Mucosa of descending colon (tissue), 3 donors: Measurements from ENCODE around the gene IER3. TPM values are rescaled to one million over a fixed set of nuclear protein-coding genes. Genes with fewer than 3 reads are reported as not detected.
A peak's percentile ranks its signal among the peaks of the same experiment; 100 is the strongest.
"Not testable (repeated sequence)": the region's sequence is repeated elsewhere in the genome, so short reads cannot be mapped to it uniquely, and the experiment has no call there.

ENCODE experiments used
- ATAC-seq: fragments of 200-7000 bp; cut with Tn5 transposase; one replicate; pipeline ENCODE4 v1.9.1; 2020; ENCODE audit warnings: mild to moderate bottlenecking, moderate library complexity
- DNase-seq, 3 donors: peaks; one replicate each; pipeline ENCODE4 v3.0.0-alpha.2; 2020
- H3K36me3 ChIP-seq: fragments of 200-600 bp; one replicate; pipeline ENCODE4 v1.8.0; 2021; ENCODE audit warnings: low read depth, mild to moderate bottlenecking
- H3K4me1 ChIP-seq: fragments of 200-600 bp; one replicate; pipeline ENCODE4 v1.8.0; 2021; ENCODE audit warnings: low read depth, mild to moderate bottlenecking
- H3K4me3 ChIP-seq: fragments of 200-600 bp; one replicate; pipeline ENCODE4 v1.8.0; 2021; ENCODE audit warnings: mild to moderate bottlenecking
- H3K9me3 ChIP-seq: fragments of 200-600 bp; one replicate; pipeline ENCODE4 v1.8.0; 2021; ENCODE audit warnings: mild to moderate bottlenecking
- intact Hi-C, 2 donors: fragments of 100-400 bp; cut with DNase I in 1 of 2; cut with micrococcal nuclease in 1 of 2; formaldehyde crosslinking; loops; one replicate each; pipeline versions ENCODE4 v1.11.0 to v1.11.1; 2022; cut with DNase I, micrococcal nuclease
- total RNA-seq, 3 donors: library from RNA; stranded (reverse); fragmentation: NEBNext Ultra II Directional in 2 of 3; extraction: Animal tissue kit (Norgen Biotek cat#: 25700) in 2 of 3; gene quantifications; one replicate each; pipeline versions ENCODE4 v1.2.1 to v1.2.4, GENCODE V29; 2021 to 2023
- TF ChIP-seq, protein P1 (sequence below): fragments of 200-600 bp; IDR thresholded peaks from one replicate; pipeline ENCODE4 v1.8.0; 2022; ENCODE audit warnings: antibody characterized with exemption, mild to moderate bottlenecking
- donor health status: DM: no; HTN: no; CAD: no; lungs with moderate emphysema.
- donor health status: DM: no; HTN: no; CAD: no.
- donor health status: DM: no; HTN: yes; CAD: no.

IER3 gene
- total RNA-seq, 3 donors from 2014 or later, result 64.0 to 183 (median 67.6) TPM

DNA sequence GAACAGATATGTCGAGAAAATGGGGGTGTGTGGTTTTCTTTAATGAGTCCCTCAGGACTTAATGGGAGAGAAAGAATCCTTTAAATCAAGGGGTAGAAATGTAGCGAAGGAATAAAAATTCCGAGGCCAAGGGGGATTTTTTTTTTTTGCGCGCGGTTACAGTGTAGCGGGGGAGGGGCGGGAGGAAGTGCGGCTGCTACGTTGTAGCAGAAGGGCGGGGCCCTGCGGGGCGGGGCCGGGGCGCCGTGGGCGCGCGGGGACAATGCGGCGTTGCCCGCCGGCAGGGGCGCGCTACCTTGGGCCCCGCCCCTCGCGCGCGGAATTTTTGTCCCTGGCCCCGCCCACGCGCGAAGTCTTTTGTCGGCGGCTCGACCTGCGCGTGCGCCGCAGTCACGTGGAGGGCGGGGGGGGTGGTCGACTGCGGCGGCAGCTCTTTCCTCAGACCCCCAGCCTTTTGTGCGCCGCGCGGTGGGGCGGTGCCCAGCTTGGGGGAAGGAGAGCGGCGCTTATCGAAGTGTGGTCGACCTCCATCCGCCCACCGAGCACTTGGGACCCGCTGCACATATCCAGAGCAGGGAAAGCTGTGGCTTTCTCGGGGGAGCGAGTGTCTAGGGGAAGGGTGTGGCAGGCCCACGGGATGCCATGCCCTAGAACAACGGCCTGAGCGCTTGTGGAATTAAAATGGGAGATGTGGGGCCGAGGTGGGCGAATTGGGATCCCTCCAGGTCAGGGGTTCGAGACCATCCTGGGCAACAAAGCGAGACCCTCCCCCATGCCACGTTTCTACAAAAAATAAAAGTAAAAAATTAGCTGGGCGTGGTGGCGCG, 22.9 kb downstream of the IER3 start:
- Histone ChIP-seq H3K4me3 (peak overlapping the region; percentile 92), H3K9me3 (no peaks in the 10 kb centered on the region), H3K36me3 (peaks cover 4% of the 10 kb centered on the region), H3K4me1 (peaks cover 28% of the 10 kb centered on the region)
- TF ChIP-seq, protein P1, sequence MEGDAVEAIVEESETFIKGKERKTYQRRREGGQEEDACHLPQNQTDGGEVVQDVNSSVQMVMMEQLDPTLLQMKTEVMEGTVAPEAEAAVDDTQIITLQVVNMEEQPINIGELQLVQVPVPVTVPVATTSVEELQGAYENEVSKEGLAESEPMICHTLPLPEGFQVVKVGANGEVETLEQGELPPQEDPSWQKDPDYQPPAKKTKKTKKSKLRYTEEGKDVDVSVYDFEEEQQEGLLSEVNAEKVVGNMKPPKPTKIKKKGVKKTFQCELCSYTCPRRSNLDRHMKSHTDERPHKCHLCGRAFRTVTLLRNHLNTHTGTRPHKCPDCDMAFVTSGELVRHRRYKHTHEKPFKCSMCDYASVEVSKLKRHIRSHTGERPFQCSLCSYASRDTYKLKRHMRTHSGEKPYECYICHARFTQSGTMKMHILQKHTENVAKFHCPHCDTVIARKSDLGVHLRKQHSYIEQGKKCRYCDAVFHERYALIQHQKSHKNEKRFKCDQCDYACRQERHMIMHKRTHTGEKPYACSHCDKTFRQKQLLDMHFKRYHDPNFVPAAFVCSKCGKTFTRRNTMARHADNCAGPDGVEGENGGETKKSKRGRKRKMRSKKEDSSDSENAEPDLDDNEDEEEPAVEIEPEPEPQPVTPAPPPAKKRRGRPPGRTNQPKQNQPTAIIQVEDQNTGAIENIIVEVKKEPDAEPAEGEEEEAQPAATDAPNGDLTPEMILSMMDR, result peak; percentile 42
- DNase-seq, result peak; percentile 93 to 95 (median 94)
- intact Hi-C loops, result loop anchor here (2.0 kb wide), 2 partner anchors 41 to 43 kb away; no protein-coding TSS in a partner anchor
- ATAC-seq, result peak; percentile 70

DNA sequence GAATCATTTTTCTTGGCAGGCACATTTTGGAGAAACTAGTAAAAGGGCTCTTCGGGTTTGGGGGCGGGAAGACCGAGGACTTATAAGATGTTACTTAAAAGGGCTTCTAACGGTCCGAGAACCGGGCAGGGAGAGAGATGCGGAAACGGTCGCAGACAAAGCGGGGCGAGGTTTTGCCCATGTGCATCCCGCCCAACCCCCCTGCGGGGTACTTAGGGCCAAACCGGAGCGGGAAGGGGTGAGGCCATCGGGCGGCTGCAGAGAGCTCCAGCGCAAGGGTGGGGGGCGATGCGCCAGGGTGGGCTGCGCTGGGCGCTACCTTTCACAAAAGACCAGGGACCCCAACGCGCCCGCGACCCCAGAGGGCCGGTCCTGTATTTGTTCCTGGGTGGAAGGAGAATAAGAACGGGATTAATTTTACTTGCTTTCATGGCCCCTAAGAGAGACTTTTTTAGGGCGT, 23.6 kb downstream of the IER3 start:
- no peaks in the 10 kb centered on the region for H3K9me3 ChIP-seq
- TF ChIP-seq, protein P1, result no peak
- H3K4me1 ChIP-seq, result peaks cover 30% of the 10 kb centered on the region
- DNase-seq (peak; percentile 83 to 90 (median 84)), ATAC-seq (peak; percentile 16)
- H3K36me3 ChIP-seq, result peaks cover 4% of the 10 kb centered on the region
- intact Hi-C loops, result no loop called here
- peak overlapping the region; percentile 92 for H3K4me3 ChIP-seq

DNA sequence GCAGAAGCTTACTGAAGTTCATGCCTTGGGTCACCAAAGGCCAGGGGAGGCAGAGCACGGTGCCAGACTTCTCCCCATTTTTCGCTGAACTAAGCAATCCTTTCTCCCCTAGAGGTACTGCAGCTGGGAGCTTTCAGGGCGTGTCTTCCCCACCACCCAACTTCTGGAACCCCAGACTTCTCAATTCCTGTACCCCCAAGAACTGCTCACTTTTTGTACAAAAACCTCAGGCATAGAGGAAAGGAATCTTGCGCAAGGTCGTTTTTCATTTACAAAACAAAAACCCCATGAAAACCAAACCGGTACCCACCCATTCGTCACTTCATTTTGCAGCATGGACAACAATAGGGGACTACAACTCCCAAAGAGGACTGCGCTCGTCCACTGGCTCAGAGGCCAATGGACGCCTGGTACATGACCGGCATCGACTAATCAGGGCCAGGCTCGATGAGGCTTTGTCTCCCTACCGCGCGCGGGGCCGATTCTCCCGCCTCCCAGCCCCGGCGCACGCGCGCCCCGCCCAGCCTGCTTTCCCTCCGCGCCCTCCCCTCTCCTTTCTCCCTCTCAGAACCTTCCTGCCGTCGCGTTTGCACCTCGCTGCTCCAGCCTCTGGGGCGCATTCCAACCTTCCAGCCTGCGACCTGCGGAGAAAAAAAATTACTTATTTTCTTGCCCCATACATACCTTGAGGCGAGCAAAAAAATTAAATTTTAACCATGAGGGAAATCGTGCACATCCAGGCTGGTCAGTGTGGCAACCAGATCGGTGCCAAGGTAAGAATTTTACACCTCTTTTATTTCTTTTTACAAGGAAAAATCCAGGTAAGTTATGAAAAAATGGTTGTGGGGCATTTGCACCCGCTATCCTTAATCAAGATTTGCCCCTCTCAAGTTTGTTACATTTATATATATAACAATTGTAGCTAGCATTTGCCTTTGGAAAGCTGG, 24.3 kb downstream of the IER3 start, which contains the start of gene TUBB:
TSS of gene TUBB (plus strand) at position 562 of the 947 bp plus-strand sequence. CDS start at position 717, 155 bp downstream.
- Histone ChIP-seq H3K36me3 (peaks cover 4% of the 10 kb centered on the region), H3K4me3 (peak within 1 kb of the TSS; percentile 92), H3K4me1 (peaks cover 30% of the 10 kb centered on the region), H3K9me3 (no peaks in the 10 kb centered on the region)
- peak; percentile 74 for ATAC-seq
- peak; percentile 97 to 98 (median 97) for DNase-seq
- TF ChIP-seq, protein P1, result no peak
- intact Hi-C loops, result no loop called here

DNA sequence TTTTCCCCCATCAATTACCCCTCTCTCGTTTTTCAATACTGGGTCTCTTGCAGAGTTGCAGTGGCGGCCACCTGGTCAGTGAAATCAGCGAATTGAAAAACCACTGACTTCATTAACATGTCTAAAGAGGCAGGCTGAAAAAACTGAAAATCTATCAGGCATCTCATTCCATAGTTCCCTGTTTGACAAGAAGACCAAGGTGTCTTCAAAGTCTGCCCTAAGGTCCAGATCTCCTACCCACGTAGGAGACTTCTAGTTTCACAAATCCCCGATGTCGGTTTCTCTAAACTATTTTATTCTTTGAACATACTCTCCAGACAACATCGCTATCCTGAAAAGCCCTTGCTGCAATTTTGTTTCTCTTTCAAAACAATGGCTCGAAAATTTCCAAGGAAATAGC, 25.0 kb downstream of the IER3 start:
- peaks cover 4% of the 10 kb centered on the region for H3K36me3 ChIP-seq
- DNase-seq (peak in 1 of 3 donors; percentile 22), ATAC-seq (no peak)
- no peaks in the 10 kb centered on the region for H3K9me3 ChIP-seq
- H3K4me3 ChIP-seq, result no peak overlapping the region
- TF ChIP-seq, protein P1, result no peak
- intact Hi-C loops, result no loop called here
- peaks cover 30% of the 10 kb centered on the region for H3K4me1 ChIP-seq

DNA sequence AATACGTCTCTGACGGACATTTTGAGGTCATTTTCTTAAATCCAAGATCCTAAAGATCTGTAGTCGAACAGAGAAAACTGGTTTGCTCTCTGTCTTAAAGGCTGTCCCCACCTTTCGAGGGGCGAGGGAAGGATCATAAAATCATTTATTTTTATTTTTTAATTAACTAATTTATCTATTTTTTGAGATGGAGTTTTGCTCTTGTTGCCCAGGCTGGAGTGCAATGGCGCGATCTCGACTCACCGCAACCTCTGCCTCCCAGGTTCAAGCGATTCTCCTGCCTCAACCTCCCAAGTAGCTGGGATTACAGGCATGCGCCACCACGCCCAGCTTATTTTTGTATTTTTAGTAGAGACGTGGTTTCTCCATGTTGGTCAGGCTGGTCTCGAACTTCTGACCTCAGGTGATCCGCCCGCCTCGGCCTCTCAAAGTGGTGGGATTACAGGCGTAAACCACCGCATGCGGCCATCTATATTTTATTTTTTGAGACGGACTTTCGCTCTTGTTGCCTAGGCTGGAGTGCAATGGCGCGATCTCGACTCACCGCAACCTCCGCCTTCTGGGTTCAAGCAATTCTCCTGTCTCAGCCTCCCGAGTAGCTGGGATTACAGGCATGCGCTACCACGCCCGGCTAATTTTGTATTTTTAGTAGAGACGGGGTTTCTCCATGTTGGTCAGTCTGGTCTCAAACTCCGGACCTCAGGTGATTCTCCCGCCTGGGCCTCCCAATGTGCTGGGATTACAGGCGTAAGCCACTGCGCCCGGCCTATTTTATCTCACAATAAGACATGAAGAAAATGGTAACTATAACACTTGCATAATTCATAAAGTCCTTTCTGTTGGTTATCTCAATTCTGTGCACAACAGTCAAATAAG, 26.3 kb downstream of the IER3 start:
- not testable (repeated sequence) for ATAC-seq
- H3K4me1 ChIP-seq, result peaks cover 30% of the 10 kb centered on the region

More for the DNA sequence above, 26.3 kb downstream of the IER3 start:
- DNase-seq, result peak; percentile 27 to 58 (median 50)
- intact Hi-C loops, H3K9me3 ChIP-seq, H3K36me3 ChIP-seq: not testable (repeated sequence)
- H3K4me3 ChIP-seq, result peak overlapping the region; percentile 25
